NCI-H2029 (cell line): ENCODE data around the gene TNS3.
A peak's percentile ranks its signal among the peaks of the same experiment; 100 is the strongest.
"Not testable (repeated sequence)": the region's sequence is repeated elsewhere in the genome, so short reads cannot be mapped to it uniquely, and the experiment has no call there.

ENCODE experiments used
- DNase-seq: peaks from one replicate; lab custom pipeline; 2025; lab: John Stamatoyannopoulos, UW

The TNS3 gene

DNA sequence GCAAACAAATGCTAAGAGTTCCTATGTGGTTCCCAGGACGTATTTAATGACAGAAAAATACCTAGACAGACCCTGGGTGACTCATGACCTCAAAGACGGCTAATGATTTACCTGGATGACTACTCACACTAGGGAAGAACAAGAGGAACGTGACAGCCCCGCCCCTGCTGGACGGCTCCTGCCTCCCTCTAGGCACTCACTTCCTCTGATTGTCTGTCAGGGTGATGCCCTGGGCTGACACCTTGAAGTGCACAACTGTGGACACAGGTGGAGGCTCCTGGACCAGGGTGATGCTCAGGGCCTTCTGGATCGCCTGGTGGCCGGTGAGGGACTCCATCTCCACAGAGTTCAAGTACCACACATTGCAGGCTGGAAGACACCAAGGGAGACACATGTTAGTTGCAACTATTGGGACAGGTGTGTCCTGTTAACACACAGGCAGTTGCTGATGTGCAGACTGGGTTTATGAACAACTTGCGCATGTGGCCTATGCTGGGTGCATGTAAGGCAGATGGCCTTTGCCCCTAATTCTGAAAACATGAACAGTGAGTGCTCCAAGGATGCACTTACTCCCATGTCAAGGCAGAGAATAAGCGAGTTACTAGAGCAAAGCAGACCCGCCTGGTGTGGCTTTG lies 298.3 kb downstream of the TNS3 start:
- no peak for DNase-seq

DNA sequence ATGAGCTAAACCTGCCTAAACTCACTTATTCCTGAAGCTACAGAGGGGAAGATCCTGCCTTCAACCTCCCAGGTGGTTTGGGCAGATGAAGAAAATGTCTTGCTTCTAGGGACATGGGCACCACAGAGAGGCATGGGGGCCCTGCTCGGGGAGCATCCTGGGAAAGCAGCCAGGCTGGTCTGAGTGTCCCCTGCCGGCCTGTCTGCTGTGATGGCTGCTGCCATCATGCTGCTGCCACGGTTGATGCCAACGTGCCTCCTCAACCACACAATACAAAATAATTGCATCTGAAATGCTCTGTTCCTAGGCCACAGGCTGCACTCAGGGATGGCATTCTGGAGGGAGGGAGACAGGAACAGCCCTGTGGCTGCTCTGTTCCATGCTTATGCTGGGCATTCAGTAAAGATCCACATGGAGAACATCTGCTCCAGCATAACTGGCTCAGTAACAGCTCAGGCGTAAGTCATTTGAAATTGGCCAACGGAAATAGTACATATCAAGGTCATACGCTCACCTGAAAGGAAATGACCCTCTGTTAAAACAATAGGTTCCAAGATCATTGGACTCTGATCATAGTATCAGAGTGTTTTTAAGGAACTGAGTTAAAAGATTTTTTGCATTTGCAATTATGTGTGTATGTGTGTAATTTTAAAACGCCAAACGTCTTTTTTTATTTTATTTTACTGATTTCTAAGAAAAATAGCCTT lies 299.0 kb downstream of the TNS3 start:
- DNase-seq: no peak

GRCh38 chr7:47281966-47282643 lies 299.8 kb downstream of the TNS3 start:
- no peak for DNase-seq

DNA sequence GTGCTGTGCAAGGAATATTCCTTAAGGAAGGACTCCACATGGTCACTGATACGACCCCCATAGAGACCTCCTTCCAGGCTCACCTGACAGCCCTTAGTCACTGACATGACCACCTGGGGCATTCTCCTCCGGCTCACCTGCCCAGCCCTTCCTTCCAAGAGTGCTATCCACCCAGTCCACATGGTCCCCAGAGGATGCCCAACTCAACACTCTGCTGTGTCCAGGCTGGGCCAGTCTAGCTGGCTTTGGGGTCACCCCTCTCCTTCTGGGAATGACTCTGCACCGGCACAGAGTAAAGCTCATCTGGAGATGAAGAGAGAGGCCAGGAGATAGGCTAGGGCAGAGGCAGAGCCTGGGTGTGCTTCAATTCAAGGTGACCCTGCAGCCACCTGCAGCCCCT lies 300.8 kb downstream of the TNS3 start:
- DNase-seq: no peak

- DNase-seq: no peak
Observed at GRCh38 chr7:47280114-47280513, 301.8 kb downstream of the TNS3 start.

DNA sequence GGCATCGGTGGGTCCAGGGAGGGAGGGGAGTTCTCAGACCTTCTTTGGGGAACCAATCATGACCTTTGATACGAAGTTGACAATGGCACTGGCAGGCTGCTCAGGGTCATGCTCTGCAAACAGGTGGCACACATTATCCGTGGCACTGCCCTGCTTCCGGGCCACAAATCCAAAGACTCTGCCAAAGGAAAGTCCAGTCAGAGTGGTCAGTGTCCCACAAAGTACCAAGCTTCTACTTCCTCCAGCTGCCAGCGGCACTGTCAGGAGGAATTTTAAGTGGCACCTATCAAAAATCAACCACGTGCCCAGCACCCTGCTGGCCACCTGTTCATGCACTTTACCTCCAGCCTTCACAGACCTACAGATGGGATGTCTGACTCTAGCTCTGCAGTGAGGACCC lies 303.9 kb downstream of the TNS3 start:
- no peak for DNase-seq

DNA sequence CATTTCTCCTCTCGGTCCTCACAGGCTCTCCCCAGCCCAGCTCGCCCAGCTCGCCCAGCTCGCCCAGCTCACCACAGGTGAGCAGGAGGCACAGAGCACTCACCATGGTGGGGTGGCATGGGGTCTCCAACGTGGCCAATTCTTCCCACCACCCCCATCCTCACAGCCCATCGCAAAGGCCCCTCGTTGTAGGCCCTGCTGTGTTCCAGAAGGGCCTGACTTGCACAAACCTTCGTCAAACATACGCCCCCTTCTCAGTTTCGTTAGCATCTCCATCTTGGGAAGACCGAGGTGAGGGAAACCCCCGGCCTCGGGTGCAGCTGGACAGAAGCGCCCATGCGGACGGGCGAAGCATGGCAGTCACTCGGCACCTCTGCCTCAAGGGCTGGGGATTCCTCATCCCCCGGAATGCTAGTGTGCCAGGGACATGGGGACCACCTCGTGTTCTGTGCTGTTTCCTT lies 304.6 kb downstream of the TNS3 start:
- no peak for DNase-seq

GRCh38 chr7:47273974-47274766 lies 307.7 kb downstream of the TNS3 start:
- DNase-seq: no peak

DNA sequence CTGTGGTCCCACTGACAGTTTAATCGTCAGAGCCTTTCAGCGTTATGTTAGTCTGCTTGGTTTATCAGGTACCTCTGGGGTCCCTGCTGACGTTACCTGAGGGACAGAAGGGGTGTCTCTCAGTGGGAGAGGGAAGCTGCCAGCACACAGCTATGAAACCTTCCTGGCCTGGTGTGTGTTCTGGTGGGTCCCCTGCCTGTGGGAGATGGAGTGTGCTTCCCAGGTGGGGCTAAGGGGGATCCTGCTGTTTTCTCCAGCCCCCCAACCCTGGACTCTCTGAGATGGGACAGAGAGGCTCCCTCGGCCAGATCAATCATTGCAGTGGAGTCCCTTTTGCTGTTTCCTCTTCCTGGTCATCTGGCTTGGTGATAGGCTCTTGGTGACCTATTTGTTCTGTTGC lies 308.8 kb downstream of the TNS3 start:
- no peak for DNase-seq

DNA sequence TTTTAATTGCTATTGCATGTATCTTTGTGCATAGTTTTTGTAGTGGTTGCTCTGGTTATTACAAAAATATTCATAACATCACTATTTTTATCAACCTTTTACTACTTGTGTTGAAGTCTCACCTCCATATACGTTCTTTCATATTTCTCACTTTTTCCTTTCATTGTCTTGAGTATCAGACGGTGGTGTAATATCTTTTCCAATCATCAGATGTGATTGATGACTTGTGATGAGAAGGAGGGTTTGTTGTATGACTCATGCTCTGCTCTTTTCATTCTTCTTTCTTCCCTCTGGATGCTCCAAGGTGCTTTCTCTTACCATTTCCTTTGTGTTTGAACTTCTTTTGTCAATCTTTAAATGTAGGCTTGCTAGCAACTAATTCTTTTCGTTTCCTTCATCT lies 310.2 kb downstream of the TNS3 start:
- DNase-seq: no peak

- DNase-seq: no peak
Observed at GRCh38 chr7:47268851-47269836, 312.8 kb downstream of the TNS3 start.

GRCh38 chr7:47267346-47267745 lies 314.6 kb downstream of the TNS3 start:
- DNase-seq: no peak

DNA sequence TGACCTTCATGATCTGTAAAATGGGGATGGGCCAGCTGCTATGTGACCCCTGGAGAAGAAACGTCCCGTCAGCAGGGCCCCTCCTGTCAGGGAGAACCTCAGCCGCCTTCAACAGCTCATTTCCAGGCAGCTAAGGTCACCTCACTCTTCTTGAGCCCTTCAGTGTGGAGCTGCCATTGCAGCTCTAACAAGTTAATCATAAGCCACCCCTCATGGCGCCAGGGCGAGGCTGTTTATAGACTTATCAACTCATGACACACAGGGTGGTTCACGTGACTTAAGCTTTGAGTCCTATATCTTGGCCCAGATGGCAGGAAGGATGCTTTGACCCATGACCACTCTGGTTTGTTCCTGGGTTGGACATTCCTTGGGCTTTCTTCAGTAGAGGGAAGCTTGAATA lies 315.1 kb downstream of the TNS3 start:
- no peak for DNase-seq

- DNase-seq: peak; percentile 26
Observed at GRCh38 chr7:47266131-47266706, 315.7 kb downstream of the TNS3 start.

DNA sequence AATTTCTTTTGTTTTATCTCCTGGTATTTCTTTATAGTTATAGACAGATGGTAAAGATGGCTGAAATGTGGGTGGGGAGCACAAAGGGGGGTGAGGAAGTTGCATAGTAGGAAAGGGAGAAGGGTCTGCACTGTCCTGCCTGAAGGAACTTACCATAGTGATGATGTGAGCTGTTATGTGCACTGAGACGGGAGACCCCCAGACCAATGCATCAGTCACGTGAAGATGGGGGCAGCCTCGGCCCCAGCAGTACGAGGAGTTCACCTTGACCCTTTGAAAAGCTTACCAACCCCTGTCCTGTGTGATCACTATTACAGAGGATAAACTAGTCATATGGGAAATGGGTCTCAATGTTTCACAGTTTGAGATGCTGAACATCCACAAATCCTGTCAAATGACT lies 316.3 kb downstream of the TNS3 start:
- DNase-seq: no peak

GRCh38 chr7:47264021-47264651 lies 317.8 kb downstream of the TNS3 start:
- DNase-seq: no peak

GRCh38 chr7:47262881-47263280 lies 319.0 kb downstream of the TNS3 start:
- DNase-seq: no peak

- DNase-seq: not testable (repeated sequence)
Observed at GRCh38 chr7:47262160-47262559, 319.8 kb downstream of the TNS3 start.

DNA sequence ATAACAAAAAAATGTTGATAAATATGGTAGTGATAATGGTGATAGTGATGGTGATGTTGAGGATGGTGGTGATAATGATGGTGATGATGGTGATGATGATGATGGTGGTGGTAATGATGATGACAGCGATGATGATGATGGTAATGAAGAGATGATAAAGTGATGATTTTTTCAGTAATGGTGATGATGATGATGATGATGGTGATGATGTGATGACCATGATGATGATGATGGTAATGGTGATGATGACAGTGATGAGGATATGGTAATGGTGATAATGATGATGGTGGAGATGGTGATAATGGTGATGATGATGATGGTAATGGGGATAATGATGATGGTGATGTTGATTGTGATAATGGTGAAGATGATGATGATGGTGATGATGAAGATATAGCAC lies 321.6 kb downstream of the TNS3 start:
- DNase-seq: no peak

DNA sequence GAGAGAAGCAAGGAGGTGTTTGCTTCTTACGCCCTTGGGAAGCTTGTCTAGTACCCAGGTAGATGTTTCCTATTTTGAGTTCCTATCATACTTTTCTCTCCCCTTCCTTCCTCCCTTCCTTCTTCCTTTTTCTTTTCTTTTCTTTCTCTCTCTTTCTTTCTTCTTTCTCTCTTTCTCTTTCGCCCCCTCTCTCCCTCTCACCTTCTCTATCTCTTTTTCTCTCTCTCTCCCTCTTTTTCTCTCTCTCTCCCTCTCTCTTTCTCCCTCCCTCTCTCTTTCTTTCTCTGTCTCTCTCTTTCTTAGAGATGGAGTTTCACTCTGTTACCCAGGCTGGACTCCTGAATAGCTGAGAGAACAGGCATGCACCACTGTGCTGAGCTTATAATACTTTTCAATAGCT lies 322.2 kb downstream of the TNS3 start:
- DNase-seq: no peak
